ENCODE measurements around the gene SERPINA4.
"Not testable (repeated sequence)": the region's sequence is repeated elsewhere in the genome, so short reads cannot be mapped to it uniquely, and the experiment has no call there.

Gene SERPINA4

DNA sequence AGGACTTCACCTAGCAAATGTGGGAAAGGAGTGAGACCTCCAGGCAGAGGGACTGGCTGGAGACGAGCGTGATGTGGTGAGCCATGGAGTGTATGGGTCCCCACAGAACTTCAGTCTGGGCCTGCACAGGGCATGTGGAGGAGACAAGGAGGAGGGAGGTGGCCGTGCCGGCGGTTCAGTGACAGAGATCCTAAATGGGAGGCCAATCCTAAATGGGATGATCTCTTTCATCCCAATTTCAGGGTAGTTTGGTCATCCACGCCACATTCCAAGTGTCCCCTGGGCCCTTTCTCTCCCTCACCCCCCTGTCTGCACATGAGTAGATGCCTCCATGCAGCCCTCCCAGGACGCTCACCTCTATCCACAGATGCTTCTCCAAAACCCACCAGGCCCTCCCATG, 33.2 kb downstream of the SERPINA4 start:
- DNase-seq: no peak

- DNase-seq: no peak
Measured at GRCh38 chr14:94595912-94596311, 34.7 kb downstream of the SERPINA4 start.

DNA sequence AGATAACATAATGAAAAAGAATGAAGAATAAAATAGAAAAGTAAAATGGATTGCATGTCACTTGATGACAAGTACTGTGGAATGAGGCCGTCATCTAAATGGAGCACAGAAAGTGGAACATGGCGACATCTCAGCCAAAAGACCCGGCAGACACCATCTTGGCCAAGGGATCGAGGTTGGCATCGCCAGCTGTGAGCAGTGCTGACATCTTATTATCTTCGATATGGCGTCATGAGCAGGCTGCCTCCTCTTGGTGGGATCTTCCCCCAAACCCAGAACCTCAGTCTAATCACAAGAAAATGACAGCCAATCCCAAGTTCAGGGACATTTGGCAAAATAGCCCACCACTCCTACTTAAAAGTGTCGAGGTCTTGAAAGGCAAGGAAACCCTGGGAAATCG, 35.1 kb downstream of the SERPINA4 start:
- DNase-seq: no peak

DNA sequence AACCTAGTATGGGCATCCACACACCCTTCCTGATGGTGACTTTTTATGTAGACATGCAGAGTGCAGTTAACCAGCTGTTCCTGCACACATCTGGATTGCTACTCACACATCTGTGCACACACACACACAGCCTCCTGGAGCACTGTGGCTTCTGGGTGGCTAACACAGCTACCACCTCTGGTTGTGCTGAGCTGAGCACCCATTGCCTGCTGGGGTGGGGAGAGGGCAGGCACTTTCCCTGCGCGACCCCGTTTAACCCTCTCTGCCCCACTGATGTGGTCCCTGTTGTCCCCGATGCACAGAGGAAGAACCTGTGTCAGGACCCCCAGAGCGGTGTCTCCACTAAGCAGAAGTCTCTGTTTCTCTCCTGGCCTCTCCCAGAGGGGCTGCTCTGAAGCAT, 36.5 kb downstream of the SERPINA4 start:
- DNase-seq: no peak

- no peak for DNase-seq
Measured at GRCh38 chr14:94598506-94598815, 37.2 kb downstream of the SERPINA4 start.

DNA sequence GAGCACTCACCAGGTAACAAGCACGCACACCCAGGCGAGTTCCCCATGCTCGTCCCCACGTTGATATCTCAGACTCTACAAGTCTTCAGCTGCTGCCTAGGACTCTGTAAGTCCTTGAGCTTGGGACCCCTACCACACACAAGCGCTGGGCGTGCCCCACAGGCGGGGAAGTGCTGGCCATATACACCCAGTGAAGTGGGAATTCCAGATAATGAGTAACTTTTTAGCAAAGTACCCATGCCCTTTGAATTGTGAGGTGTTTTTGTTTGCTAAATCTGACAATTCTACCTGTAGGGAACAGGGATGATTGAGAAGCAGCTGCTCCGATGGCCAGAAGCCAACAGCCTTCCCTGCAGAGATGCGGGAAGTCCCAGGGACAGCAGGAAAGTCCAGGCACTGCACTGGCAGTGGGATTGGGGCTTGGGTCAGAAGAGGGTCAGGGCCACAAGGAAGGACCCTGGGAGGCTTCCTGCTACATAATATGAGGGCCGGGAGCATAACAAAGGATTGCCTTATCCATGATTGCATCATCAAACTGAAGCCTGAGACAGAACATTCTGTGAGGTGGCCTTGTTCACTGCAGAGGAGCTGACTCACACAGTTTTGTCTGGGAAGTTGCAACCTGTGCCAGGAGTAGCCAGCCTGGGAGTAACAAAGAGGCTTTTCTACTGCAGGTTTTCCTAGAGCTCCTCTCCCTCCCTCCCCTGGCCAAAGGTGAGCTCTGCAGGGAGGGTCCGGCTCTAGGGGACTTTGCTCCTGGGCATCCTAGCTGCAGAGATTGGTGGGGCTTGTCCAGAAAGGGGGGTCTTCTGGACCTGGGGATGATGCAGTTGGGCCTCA, 37.8 kb downstream of the SERPINA4 start:
- DNase-seq: no peak

- DNase-seq: no peak
Measured at GRCh38 chr14:94599656-94600004, 38.4 kb downstream of the SERPINA4 start.

DNA sequence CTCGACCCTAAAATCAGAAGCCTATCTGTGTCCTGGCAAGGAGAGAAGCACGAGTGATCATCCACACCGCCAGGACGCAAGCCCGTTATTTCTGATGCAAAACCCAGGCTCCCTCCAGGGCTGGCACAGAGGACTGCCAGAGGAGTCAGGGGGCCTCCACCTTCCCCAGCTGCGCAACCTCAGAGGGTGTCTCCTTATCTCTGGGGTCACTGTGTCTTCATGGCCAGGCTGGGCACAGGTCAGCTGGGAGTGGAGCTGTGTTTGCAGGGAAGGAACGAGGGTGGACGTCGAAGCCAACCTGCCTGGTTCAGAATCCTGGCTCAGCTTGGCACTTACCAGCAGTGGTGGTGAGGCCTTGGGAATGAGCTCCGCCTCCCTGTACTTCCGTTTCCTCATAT, 38.9 kb downstream of the SERPINA4 start:
- DNase-seq: no peak

DNA sequence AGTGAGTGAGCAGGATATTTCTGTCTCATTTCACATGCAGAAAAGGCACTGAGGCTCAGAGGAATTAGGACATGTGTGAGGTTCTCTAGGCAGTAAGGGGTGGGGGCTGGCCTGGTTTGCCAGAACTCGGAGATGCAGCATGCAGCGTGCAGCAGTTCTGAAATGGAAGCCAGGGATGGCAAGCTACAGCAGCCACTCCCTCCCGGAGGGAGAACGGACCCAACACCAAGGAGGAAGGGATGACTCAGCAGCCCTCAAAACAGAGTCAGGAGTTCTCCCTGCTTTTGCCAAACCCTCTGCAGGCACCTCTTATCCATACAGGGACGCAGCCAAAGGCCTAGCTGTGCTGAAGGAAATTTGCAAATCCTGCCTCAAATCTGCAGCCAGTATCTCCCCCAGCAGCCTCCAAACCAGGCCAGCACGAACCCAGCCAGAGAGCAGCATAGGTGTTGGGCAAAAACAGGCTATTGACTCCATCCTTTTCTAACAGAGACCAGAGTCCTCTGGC, 40.7 kb downstream of the SERPINA4 start:
- DNase-seq: no peak

DNA sequence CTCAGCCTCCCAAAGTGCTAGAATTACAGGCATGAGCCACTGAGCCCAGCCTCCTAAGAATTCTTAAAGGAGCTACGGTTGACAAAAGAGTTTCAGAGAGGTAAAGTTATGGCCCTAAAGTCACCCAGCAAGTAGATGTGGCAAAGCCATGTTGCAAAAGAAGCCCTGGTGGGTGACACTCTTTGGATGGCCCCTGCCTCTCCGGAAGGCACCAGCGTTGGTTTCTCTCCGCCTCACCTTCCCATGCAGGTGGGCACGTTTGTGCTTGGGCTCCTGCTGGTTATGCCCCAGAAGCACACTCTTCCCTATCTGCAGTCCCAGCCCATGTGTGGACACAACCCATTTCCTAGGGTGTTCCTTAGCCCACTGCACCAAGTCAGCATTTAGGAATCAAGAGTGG, 41.5 kb downstream of the SERPINA4 start:
- no peak for DNase-seq

DNA sequence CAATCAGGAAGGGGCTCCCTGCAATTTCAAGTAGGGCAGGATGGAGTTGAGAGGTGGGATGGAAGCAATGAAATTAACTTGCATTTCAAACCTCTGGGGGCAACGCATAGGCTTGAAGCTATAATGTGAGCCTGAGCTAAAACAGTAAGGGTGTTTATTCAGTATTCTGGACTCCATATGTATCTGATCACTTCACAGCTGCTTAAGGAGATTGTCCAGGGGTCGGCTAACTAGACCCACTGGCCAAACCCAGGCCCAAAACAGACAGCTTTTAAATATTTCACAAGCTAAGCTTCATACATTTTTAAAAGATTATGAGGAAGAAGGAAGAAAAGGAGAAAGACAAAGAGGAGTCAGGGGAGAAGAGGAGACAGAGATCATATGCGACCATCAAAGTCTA, 44.1 kb downstream of the SERPINA4 start:
- DNase-seq: no peak

DNA sequence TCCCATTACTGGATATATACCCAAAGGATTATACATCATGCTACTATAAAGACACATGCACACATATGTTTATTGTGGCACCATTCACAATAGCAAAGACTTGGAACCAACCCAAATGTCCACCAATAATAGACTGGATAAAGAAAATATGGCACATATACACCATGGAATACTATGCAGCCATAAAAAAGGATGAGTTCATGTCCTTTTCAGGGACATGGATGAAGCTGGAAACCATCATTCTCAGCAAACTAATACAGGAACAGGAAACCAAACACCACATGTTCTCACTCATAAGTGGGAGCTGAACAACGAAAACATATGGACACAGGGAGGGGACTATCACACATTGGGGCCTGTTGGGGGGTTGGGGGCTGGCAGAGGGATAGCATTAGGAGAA, 47.7 kb downstream of the SERPINA4 start:
- not testable (repeated sequence) for DNase-seq

- no peak for DNase-seq
Measured at GRCh38 chr14:94611179-94611578, 49.9 kb downstream of the SERPINA4 start.

- DNase-seq: no peak
Measured at GRCh38 chr14:94612174-94612573, 50.9 kb downstream of the SERPINA4 start, which contains the start of gene SERPINA3. Gene SERPINA3 (plus strand): TSS chr14:94612391. CDS start chr14:94614442, 2,051 bp downstream.

DNA sequence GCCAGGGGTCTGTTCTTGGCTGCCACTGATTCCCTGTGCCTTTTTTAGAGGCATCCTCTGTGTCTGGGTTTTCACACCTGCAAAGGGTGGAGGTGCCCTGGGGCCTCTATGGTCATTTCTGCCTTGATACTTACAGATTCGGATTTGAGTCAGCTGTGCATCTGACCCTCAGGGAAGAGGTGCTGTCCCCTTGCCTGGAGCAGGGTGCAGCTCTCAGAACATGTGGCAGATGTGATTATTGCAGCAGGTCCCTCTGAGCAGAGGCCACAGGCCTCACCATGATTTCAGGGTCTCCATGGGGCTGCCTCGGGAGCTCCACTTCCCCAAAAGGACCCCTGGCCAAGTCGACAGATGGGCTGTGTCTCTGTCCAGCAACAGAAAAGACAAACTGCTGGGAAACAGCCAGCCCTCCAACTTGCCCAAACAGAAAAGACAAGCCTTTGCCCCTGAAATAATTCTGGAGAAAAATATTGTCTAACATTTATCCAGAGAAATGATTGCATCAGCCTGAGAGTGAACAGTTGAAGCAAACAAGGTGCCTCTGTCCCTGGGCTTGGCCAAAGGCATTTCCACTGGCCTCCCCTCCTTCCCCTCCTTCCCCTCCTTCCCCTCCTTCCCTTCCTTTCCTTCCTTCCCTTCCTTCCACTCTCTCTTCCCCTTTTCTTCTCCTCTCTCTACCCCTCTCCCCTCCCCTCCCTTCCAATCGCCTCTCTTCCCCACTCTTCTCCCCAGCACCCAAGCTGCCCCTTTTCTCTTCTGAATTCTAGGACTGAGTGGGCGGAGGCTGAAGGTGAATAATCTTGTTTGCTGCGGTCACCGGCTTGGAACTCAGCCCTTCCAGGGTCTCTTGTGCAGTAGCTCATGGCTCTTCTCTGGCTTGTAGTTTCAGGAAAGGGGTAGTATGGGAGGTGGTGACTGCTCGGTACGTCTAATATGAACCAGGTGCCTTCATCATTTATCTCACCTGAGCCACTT, 51.6 kb downstream of the SERPINA4 start:
- DNase-seq: no peak

GRCh38 chr14:94613720-94614644, 52.7 kb downstream of the SERPINA4 start:
- DNase-seq: no peak

DNA sequence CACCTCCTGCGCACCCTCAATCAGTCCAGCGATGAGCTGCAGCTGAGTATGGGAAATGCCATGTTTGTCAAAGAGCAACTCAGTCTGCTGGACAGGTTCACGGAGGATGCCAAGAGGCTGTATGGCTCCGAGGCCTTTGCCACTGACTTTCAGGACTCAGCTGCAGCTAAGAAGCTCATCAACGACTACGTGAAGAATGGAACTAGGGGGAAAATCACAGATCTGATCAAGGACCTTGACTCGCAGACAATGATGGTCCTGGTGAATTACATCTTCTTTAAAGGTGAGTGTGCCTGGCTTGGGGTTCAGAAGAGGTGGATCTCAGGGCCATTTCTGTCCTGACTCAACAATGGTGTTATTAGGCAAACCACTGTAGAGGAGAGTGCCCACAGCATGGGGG, 53.6 kb downstream of the SERPINA4 start:
- no peak for DNase-seq

GRCh38 chr14:94615254-94615653, 54.0 kb downstream of the SERPINA4 start:
- DNase-seq: no peak

GRCh38 chr14:94615823-94616570, 54.8 kb downstream of the SERPINA4 start:
- no peak for DNase-seq

GRCh38 chr14:94617366-94617941, 56.2 kb downstream of the SERPINA4 start:
- no peak for DNase-seq

DNA sequence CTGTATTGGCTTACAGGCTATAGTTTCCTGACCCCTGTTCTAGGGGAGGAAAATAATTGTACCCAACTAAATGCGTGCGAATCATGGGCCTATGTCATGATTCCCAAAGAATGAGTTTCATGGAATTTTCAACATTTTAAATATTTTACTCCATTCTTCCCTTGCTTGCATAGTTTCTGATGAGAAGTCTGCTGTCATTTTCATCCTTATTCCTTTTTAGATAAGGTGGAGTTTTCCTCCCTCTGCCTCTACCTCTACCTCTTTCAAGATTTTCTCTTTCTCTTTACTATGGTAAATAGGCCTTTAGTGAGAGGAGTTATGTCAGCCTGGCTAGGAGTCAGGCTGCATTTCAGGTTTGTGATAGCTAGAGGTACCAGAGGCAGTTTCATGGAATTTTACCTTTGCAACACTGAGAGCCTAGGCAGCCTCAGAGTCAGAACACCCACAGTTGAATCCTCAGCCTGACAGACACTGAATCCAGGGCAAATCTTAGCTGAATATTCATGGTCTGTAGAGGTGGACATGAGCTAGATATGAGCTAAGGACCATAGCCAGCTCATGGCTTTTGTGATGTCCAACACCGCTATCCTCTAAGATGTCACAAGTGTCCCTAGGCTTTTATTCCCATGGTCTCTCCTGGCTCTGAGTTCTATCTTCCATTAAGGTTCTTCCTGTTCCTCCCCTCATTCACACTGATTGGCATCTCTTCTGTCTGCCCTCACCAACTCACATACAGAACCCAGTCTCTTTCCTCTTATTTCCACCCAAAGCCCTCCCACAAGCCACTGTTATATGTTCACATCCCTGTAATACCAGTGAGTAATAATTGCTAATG, 57.0 kb downstream of the SERPINA4 start:
- no peak for DNase-seq
